GM12892 (cell line): ENCODE measurements around the gene LKAAEAR1.
"Not testable (repeated sequence)": the region's sequence is repeated elsewhere in the genome, so short reads cannot be mapped to it uniquely, and the experiment has no call there.

Source experiments
- POLR2A ChIP-seq: IDR thresholded peaks from 2 replicates; pipeline ENCODE4 v1.6.1; 2011; ENCODE audit warnings: low read depth, low read length, control low read depth
- POLR2AphosphoS5 ChIP-seq: IDR thresholded peaks from 2 replicates; pipeline ENCODE4 v1.6.1; 2011; ENCODE audit warnings: low read depth, low read length, control low read depth

DNA sequence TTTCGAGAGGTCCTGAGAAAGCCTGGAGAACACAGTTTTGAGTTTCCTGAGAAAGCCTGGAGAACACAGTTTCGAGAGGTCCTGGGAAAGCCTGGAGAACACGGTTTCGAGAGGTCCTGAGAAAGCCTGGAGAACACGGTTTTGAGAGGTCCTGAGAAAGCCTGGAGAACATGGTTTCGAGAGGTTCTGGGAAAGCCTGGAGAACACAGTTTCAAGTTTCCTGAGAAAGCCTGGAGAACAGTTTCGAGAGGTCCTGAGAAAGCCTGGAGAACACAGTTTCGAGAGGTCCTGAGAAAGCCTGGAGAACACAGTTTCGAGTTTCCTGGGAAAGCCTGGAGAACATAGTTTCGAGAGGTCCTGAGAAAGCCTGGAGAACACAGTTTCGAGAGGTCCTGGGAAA is 39.3 kb upstream of the LKAAEAR1 start:
- not testable (repeated sequence) for TF ChIP-seq POLR2A, POLR2AphosphoS5
